NK-92 (cell line): Measurements from ENCODE around the gene DMWD.

ENCODE experiments used
- DNase-seq: peaks from one replicate; lab custom pipeline; 2025; ENCODE audit not compliant: unreplicated experiment; lab: John Stamatoyannopoulos, UW

DMWD gene

DNA sequence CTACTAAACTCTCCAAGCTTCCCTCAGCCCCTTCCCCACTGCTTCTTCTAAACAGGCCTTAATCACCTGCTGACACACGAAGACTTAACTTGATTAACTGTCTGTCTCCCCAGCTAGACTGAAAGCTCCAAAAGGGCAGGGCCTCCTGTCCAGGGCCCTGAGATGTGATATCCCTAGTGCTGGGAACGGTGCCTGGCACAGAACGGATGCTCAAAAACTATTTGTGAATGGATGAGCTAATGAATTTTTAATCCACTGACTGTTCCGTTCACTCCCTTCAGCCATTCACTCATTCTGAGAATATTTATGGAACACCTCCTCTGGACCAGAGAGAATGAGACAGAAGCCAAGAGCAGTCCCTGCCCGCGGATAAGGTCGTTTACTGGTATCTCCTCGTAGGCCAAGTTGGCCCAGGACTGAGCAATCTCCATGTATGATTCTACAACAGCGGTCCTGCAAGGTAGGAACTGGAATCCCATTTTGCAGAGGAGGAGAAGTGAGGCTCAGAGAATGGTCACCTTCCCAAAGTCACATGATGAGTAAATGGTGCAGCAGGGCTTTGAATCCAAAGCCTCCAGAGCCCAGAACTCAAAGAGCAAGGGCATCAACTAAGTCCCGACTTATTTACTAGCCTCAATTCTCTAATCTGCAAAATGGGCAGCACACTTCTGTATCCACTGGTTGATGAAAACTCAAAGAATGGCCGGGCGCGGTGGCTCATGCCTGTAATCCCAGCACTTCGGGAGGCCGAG is 3.4 kb downstream of the DMWD start:
- DNase-seq = no peak

DNA sequence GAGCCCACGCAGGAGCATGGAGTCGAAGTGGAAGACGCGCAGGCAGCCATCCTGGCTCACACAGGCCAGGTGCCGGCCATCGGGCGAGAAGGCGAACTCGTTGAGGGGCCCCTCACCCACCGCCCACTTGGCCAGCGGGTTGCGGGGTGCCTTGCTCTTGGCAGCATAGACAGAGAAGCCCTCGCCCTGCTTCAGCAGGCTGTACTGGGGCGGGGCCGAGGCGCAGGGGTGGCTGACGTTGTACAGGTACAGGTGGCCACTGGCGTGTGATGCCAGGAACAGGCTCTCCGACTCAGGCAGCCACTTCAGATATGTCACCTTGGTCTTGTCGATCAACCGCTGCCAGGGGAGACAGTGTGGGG is 6.1 kb downstream of the DMWD start:
- no peak for DNase-seq

DNA sequence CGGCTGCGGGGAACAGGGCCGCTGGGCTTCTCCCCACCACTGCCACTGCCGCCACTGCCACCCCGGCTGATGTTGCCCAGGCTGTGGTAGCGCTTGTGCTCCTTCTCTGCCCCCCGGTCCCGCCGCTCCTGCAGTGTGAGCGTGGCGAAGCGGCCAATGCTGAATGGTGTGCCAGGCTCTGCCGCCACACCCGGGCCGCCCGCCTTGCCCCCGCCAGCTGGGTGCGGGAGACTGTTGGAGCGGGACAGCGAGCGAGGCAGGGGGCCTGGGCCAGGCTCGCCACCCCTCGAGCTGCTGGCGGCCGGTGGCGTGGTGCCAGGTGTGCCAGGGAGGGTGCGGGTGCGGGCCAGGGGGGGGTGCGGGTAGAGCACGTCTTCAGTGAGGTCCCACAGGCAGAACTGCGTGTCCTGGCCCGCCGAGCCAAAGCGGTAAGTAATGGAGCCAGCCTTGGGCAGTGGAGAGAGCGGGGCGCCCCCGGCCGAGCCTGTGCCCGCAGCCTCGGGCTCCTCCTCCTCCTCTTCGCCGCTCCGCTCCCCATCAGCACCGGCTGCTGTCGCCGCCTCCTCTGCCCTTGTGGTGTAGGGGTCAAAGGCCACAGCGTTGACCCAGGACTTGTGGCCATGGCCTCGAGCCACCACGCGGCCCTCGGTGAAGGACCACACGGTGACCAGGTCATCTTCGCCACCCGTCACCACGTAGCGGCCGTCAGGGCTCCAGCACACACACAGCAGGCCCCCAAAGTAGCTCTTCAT is 6.7 kb downstream of the DMWD start:
- DNase-seq = no peak

DNA sequence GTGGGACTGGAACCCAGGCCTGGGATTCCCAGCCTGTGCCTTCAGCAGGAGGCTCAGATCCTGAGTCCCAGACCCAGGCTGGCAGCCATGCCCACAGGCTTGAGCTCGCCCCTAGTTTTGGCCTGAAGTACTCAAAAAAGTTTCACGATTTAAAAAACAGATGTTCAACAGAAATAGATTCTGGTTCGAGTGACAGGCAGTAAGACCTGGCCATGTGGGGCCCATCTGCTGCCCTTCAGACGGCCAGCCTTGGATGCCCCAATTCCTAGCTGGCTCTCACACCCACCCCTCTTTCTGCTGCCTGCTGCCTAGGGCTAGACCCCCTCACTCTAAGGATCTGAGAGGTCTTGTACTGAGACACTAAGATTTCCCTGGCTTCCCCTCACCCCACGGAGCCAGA is 7.5 kb downstream of the DMWD start:
- DNase-seq = no peak

DNA sequence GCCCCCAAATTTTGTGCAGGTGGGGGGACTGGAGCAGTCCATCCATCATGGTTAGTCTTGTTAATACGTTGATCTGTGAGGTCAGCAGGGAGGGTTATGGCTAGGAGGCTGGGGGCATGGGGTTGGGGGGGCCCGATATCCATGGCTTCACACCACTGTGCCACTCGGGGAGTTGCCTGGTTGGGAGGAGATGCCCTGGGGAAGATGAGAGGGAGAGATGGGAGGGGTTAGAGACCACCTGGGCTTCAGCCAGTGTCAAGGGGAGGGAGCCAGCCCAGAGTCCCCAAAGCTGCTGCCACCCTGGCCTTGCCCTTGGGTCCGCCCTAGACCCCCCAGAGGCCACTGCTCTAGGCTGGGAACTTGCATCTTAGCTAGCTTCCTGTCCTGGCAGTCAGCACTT is 8.5 kb downstream of the DMWD start:
- DNase-seq = no peak

DNA sequence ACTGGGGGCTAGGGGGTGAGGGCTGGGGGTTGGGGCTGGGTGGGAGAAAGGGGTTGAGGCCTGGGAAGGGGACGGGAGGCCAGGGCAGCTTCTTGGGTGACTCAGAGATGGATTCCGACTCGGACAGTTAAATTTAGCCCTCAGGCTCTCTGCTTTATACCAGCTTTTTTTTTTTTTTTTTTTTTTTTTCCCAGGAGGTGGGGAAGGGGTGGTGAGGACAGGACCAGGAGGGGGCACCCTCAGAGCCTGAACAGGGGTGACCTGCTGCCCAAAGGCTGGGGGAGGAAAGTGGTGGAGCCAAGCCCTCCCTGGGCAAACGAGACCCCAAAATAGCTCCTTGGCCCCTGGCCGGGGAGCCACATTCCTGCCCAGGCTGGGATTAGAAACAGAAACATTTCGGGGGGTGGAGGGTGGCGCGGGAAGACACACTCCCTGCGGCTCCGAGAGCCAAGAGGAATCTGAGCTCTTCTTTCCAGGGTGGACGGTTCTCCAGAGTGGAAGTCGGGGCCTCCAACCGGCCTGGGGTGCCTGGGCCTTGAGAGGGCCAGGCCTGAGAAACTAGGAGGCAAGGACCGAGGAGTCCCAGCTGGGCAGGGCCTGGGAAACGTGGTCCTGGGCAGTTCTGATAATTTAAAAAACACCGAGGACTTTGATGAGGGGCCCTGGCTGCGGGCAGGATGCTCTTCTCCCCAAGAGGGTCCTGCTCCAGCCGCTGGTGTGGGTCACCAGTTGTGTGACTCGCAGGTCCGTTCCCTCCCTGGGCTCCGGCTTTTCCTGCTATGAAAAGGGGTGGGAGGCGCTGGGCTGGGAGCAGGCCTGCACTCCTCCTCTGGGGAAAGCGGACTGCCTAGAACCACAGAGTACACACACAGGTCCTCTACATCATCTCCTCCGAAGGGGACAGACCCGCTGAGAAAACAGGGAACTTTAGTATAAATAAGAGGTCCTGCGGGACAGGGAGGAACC is 9.5 kb downstream of the DMWD start:
- no peak for DNase-seq

DNA sequence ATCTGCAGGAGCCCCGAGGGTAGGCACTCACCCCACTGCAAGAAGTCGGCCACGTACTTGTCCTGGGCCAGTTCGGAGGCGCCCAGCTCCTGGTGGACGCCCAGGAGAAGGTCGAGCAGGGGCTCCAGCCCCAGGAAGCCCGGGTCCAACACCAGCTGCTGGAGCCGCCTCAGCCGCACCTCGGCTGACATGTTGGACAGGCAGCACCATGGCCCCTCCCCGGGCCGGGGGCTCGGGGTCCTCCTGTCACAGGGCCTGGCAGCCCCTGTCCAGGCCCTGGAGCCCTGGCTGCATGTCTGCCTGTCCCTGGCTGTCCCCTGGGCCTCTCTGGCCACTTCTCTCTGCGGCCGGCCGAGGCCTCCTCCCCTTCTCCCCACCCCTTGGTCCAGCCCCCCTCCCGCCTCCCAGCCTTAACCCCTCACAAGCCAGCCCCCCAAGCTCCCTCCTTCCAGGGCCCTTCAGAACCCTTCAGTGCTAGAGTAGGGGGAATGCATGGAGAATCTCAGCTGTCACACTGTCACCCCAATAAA is 10.4 kb downstream of the DMWD start, which contains the start of gene DMPK:
TSS of gene DMPK (minus strand) at position 329 of the 530 bp plus-strand sequence. CDS start at position 191, 138 bp downstream.
- no peak for DNase-seq

DNA sequence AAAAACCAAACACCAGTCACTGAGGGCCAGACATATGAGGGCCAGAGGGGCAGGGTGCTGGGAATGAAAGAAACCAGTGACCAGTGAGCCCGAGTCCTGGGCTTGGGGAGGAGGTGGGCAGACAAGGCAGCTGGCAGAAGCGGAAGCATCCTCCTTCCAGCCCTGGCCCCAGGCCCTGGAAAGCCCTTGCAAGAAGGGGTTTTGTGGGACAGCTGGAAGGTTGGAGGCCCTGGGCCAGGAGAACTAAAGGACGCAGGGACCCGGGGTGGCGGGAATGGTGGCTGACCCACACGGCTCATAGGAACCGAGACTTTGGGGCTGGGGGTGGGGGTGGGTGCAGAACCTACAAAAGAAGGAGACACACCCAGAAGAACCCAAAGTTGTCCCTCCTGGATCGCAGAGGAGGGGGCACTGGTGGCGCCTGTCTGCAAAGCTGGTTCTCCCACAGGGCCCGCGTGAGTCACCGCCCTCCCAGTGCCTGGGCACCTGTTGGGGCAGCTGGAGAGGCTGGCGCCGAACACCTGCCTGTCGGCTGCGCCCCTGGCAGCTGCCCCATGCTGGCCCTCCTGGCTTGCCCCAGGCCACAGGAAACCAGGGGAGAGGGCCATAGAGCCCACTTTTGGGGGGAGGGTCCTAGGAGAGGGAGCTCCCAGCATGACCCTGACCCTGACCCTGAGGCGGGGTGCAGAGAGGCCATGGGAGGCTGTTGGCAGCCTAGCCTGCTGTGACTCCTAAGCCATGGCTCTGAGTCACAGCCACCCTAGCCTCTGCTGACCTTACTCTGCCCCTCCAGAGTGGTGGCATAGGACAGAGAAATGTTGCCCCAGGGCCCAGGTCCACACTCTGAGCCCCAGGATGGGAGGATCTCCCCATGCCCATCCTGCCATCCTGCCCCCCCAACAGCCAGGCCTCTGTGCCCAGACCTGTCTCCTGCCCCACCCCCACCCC is 11.2 kb downstream of the DMWD start:
- no peak for DNase-seq

DNA sequence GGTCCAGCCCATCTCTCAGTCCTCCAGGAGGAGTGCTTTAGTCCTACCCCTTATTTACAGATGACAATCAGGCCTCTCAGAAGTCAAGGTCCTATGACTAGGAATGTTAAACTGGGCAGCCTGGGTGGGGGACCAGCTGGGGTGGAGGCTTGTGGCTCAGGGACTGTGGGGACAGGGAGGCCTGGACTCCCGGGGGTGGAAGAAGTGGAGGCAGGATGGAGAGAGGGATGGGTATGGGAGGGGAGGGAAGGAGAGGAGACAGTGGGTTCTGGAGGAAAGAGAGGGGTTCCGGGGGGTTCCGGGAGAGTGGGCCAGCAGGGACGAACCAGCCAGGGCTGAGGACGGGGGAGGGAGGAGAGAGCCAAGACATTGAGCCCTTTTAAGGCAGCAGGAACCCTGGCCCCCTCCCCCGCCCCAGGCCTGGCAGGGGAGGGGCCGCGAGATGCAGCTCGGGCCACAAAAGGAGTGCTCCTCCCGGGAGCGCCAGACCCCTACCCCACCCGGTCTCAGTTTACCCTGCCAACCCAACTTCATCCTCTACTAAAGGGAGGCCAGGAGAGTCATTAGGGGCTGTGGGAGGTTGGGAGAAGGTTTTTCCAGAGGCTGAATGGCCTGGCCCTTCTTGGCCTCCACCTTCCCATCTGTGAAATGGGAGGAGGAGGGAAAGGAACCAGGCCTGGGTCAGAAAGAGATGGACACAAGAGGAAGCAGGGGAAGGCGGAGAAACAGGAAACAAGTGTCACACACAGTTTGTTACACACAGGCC is 12.0 kb downstream of the DMWD start:
- no peak for DNase-seq

DNA sequence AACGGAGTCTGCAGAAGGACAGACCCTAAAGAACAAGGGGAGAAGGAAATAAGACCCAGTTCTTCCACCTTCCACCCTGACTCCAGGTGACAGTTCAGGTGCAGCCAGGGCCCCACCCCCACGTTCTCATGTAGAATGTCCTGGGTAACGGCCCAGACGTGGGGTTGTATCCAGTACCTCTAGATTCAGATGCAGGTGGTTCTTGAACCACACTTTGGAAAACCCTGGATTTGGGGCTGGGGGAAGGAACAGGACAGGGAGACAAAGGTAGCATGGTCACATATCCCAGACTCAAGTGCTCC is 12.5 kb downstream of the DMWD start:
- no peak for DNase-seq

DNA sequence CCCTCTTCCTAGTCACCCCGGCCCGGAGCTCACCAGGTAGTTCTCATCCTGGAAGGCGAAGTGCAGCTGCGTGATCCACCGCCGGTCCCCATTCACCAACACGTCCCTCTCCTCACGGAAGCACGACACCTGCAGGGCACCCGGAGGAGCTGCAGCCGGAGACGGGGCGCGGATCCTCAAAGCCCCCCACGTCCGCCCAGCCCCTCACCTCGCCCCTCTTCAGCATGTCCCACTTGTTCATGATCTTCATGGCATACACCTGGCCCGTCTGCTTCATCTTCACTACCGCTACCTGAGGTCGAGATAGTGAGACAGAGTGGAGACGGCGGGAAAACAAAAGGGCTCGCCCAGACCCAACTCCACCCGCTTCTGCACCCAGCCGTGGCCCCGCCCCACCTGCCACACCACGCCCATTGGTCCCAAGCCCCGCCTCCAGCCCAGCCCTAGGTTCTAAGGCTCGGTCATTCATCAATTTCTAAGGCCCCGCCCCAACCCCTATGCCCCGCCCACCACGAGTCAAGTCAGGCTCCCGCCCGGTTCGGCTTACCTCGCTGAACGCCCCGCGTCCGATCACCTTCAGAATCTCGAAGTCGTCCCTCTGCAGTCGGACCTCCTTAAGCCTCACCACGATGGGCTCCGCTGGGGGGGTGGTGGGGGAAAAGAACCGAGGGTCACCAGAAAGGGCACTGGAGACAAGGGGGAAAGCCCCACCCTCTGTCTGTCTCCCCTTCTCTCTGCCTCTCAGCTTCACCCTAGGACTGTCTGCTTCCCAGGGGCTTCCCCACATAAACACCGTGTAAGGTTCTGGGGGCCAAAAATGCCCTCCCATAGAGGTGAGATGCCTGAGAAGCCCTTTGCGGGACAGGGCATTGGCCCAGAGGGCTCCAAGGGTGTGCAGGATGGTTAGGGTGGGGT is 13.2 kb downstream of the DMWD start:
- no peak for DNase-seq

DNA sequence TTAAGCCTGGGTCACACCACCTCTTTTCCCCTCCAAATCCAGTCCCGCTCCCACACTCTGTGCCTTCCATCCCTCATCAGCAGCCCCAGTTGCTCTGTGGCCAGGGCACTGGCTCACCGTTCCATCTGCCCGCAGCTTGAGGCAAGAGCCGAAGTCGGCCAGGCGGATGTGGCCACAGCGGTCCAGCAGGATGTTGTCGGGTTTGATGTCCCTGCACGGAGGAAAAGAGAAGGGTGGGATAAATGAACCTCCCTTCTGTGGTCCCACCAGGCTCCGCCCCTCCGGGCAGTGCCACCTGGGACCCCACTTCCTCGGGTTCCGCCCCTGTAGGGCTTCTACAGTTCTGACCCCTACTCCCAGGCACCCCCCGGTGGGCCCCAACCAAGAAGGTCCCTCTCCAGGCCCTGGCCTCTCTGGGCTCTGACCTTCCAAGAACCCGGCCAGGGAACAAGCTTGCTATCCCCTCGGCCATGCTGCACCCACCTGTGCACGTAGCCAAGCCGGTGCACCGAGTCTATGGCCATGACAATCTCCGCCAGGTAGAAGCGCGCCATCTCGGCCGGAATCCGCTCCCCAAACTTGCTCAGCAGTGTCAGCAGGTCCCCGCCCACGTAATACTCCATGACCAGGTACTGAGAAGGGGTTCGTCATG is 14.5 kb downstream of the DMWD start:
- no peak for DNase-seq

DNA sequence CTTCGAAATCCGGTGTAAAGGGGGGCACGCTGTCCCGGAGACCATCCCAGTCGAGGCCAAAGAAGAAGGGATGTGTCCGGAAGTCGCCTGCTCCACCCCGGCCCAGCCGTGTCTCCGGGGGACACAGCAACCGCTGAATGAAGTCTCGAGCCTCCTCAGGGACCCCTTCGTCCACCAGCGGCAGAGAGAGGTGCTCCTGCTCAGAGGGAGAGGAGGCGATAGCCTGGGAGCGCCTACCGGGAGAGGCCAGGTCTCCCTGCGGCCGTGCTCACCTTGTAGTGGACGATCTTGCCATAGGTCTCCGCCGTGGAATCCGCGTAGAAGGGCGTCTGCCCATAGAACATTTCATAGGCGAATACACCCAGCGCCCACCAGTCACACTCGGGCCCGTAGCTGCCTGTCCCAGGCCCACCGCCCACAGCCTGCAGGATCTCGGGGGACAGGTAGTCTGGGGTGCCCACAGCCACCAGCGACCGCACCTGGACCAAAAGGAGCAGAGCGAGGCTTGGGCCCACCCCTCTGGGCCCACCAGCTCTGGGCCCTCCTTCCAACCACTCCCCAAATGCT is 15.2 kb downstream of the DMWD start:
- no peak for DNase-seq

DNA sequence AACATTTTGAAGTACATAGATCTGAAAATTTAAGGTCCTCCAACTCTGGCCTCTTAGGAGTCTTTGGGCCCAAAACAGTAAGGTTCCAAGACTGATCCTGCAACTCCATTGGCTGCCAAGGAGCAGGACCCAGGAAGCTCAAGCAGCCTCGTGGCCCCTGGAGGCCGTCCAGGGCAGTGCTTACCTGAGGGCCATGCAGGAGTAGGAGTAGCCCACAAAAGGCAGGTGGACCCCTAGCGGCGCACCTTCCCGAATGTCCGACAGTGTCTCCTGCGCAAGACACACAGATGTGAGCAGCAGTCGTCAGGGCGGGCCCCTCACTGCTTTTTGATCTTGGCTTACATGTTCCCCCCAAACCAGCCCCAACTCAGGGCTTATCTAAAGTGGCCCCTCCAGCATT is 17.9 kb downstream of the DMWD start:
- DNase-seq = no peak

DNA sequence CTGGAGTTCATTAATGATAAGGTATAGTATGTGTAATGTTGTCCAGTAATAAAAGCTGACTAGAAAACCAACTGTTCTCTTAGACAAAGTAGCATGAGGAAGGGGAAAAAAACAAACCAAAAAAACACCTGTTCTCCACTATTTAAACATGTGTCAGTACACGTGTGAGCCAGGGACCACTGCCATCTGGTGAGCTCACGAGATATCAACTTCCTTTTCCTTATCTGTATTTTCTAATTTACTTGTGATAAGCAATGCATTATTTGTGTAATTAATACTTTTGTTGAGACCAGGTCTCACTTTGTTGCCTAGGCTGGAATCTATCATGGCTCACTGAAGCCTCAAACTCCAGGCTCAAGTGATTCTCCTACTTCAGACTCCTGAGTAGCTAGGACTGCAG is 19.3 kb downstream of the DMWD start:
- DNase-seq = no peak

DNA sequence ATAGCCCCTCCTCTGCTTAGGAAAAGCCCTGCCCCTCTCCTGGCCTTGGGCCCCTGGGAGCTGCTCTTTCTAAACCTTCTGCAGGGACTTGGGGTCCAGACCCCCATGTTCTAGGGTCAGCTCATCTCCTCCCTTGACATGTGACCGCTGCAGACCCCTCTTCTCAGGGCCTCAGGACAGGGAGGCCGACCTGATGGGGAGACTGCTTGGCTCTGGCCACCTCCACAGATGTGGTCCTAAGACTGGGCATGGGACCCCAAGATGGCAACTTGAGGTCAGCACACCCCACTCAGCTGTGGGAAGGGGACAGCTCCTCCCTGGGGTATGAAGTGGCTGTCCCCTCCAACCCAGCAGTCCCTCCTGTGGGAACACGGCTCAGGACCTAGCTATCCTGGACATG is 19.7 kb downstream of the DMWD start:
- no peak for DNase-seq

DNA sequence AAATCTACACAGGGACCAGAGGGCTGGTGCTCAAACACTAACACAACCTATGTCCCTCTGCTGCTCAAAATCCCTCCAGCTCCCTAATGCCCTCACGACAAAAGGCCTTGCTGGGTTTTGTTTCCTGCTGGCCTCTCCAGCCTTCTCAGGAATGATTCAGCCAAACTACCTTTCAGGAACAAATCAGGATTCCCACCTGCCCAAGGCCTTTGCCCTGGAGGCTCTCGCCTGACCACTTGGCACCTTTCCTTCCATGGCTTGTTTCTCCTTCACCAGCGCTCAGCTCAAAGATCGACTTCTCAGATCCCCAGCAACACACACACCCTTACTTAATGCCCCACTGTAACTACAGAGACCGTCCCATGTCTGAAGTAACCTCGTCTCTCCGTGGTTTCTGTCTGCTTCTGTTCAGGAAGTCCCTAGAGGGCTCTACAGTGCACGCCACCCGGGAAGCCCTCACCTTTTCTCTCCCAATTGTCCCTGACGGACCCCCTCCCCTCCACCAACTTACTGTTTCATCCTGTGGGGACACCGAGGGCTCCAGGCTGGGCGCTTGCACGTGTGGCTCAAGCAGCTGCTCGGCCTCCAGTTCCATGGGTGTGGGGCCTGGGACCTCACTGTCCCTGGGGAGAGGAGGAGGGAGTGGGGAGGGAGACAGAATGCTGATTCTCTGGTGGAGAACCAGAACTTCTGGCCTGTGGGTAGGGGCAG is 20.4 kb downstream of the DMWD start:
- no peak for DNase-seq
